Stimulated activated CD8-positive, alpha-beta memory T cell treated with anti-CD3 and anti-CD28 coated beads, Interleukin-4, amount 100 ng/mL, for 24 hours (primary cell): Measurements from ENCODE around the gene LIMS2.

ENCODE experiments used
- DNase-seq: peaks from one replicate; pipeline ENCODE4 v3.0.0-alpha.2; 2020; ENCODE audit warnings: low read depth

The LIMS2 gene, protein sequence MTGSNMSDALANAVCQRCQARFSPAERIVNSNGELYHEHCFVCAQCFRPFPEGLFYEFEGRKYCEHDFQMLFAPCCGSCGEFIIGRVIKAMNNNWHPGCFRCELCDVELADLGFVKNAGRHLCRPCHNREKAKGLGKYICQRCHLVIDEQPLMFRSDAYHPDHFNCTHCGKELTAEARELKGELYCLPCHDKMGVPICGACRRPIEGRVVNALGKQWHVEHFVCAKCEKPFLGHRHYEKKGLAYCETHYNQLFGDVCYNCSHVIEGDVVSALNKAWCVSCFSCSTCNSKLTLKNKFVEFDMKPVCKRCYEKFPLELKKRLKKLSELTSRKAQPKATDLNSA

DNA sequence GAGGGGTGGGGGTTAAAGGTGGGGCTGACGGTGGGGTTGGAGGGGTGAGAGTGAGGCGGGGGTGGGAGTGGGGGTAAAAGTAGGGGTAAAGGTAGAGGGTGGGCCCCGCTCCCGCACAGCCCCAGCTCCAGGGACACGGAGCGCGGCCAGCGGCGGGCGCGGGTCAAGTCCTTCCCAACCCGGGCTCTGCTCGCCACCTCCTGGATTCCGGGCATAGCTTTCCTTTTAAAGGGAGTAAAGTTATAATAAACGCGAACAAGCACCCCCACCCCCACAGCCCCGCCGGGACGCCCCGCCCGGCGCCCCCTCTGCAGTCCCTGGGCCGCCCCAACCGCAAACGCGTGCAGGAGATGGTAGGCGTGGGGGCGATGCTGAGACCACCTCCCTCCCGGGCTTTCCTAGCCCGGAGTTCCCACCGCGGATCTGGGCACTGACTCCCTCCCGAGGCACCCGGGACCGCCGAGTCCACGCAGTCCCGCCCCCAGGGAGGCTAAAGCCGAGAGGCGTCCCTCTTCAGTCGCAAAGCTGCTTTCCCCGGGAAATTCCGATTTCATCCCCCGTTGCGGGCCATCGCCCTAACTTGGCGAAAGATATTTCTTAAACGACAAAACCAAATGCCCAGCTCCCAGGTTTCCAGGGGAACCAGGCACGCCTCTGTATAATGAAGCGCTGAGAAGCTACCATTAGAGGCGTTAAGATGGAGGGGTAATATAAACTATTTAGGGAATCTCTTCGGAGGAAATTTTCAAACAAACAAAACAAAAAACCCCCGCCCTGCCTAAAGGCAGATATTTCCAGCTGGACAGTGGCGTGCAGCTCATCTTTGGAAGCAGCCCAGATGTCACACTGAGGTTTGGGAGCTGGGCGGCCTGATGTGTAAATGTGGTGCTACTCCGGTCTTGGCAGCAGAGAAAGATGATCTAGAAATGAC lies at the start of gene LIMS2:
LIMS2 (minus strand) TSS at position 200 of the 931 bp plus-strand sequence. CDS start 506 bp downstream, outside the sequence.
- no peak for DNase-seq

DNA sequence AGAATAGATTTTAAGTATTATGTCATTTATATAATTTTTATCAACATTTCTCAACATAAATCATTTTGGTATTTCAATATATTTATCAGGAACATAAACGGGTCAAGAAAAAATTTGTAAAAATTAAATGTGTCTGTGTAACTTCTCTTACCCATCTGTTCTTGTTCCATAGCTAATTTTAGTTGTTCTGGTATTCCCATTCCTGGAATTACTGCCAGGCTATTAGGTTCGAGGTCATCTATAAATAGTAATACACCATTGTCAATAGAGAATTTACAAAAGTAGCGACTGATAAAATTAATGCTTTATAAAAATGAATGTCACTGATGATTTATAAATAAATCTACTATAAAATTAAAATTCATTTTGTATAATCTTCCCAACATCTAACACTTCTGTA lies 47.5 kb upstream of the LIMS2 start:
- DNase-seq, result no peak

DNA sequence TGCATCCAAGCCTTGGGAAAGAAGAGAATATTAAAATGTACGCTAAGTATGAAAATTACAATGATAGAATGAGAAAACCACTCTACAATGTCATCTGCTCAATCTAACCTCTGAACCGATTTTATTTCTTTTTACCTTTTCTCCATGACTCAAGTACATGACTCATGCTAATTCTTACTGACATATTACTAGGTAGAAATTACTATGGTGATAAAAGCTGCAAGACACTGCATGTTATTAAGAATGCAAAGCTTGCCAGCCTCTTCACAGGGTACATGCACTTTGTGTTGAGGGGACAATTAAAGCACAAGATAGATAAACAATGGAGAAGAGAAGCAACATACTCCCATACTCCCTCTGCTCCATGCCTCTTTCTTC lies 46.6 kb upstream of the LIMS2 start:
- no peak for DNase-seq

DNA sequence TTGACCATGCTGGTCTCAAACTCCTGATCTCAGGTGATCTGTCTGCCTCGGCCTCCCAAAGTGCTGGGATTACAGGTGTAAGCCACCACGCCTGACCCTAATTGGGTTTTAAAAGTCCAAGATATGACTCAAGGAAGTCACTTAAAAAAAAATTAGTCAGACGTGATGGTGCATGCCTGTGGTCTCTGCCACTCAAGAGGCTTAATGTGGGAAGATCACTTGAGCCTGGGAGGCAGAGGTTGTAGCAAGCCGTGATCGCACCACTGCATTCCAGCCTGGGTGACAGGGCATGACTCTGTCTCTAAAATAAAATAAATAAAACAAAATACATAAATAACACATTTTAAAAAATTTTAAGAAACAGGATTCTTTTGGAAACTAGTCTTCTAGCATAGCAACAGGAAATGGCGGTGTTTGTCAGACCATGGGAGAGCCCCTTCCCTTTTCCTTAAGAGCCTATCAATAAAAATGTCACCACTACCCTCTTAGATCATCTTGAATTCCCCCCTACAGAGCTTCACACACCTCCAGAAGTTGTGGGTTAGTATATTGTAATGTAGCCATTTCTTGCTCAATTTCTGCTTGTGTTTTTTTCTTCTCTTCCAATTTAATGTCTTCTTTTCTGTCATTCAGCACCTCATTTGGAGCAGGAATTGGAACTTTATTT lies 46.1 kb upstream of the LIMS2 start:
- no peak for DNase-seq

DNA sequence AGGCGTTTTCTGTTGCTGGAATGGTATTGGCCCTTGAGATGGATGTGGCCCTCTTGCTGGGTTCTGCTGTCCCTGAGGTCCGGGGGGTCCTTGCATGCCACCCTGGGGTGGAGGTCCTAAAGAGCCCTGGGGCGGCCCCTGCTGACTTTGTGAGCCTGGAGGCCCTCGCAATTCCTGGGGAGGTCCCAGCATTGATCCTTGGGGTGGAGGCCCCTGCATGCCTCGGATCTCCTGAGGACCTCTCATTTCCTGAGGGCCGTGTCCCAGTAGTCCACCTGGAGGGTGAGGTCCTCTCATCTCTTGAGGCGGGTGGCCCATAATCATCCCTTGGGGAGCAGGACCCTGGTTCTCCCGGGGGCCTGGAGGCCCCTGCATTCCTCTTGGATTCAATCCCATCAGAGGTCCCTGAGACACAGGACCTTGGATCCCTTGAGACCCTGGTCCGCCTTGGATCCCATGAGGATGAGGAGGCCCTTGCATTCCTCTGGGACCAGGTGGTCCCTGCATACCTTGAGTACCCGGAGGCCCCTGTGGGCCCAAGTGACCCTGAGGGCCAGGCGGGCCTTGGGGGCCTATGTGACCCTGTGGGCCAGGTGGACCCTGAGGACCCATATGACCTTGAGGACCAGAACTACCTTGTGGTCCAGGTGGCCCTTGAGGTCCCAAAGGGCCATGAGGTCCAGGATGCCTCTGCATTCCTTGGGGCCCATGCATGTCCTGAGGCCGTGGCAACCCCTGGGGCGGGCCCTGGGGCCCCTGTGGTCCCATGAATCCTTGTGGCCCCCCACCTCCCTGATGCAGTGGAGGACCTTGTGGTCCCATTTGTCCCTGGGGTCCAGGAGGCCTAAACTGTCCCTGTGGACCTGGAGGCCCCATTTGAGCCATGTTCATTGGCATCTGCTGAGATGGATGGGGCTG lies 44.2 kb upstream of the LIMS2 start:
- DNase-seq, result no peak

DNA sequence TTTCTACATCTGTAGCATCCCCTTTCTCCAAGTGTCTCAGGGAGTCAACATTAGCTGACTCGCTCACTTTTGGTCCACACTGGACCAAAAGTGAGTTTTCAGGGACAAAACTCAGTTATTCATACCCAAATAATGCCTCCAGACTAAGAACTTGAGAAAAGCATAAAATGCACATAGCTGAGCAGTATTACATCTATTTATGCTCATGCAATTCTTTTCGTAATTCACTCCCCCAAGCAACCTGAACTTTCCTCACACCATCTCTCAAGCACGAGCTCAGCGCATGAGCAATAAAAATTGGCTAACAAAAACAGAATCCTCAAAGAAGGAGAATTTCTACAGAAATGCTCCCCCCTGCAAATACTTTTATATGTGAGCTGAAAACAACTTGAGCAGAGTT lies 42.9 kb upstream of the LIMS2 start:
- no peak for DNase-seq

DNA sequence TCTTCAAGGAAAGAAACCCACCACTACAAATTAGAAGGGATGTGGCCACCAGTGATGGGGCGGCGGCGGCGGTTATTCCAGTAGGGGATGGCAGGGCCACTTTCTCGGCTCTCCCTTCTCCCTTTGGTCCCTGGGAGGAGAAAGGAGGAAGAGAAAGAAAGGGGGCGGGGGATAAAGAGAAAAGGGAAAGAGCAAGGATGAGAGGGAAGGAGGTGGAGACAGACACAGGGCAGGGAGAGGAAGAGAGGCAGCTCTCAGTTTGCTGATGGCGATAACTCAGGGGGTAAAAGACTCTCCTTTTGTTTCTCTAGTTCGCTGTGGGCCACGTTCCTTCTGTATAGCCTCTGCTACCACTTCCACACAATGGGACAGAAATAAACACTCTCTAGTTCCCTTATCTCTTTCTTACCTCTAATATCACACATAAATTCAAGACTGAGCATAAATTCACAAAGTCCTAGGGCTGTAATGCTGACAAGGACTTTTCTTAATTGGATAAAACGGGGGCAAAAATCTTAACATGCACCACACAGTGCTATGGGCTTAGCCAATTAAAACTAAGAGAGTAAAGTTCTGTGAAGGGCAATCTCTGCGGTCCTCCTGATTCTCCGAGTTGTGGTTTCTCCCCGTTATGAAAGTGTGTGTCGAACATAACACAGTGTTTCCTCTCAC lies 40.6 kb upstream of the LIMS2 start:
- no peak for DNase-seq

DNA sequence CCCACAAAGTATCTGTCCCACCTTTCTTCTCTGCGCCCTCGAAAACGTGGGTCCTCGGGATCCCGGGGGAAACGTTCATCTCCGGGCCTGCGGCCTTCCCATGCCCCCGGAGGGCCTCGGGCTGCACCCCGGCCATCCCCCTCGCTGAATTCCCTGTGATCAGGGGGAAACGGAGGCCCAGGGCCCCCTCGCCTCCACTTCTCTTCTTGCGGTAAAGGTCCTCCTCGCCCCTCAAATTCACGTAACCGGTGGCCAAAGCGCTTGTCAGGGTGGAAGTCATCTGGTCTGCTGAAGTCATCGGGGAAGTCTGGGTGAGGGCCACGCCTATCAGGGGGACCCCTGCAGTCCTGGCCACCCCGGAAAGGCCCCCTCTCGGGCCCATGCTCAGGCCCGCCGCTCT lies 38.2 kb upstream of the LIMS2 start:
- DNase-seq, result no peak

DNA sequence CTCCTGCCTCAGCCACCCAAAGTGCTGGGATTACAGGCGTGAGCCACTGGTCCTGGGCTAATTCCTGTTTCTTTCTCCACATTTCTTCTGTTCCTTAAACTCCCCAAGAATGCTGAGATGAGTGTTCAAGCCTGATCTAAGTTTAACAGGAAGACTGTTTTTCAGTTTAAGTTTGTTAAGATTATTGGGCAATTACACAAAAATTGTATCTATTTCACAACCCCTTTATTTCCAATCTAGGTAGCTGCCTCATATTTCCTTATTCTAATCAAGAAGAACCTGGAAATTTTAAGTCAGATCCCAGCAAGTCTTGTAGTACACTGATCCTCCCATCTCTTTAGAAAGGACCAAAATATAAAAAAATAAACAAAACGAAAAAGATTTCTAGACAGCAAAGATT lies 37.7 kb upstream of the LIMS2 start:
- no peak for DNase-seq

DNA sequence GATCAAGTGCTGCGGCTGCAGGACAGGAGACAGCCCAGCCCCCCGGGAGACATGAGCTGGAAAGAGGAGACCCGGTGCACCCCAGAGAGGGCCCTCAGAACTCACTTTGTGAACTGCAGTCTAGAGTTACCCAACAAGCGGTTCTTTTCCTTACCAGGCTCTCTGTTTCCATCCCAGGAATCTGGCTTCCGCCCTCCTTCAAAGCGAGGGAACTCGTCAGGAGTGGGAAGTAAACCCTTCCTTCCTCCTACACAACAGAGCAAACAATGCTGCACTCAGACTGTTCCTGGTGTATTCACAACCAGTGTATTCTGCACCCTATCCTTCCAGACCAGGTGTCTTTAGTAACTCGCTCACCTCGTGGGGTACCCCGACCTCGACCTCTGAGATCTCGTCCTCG lies 34.0 kb upstream of the LIMS2 start:
- no peak for DNase-seq

DNA sequence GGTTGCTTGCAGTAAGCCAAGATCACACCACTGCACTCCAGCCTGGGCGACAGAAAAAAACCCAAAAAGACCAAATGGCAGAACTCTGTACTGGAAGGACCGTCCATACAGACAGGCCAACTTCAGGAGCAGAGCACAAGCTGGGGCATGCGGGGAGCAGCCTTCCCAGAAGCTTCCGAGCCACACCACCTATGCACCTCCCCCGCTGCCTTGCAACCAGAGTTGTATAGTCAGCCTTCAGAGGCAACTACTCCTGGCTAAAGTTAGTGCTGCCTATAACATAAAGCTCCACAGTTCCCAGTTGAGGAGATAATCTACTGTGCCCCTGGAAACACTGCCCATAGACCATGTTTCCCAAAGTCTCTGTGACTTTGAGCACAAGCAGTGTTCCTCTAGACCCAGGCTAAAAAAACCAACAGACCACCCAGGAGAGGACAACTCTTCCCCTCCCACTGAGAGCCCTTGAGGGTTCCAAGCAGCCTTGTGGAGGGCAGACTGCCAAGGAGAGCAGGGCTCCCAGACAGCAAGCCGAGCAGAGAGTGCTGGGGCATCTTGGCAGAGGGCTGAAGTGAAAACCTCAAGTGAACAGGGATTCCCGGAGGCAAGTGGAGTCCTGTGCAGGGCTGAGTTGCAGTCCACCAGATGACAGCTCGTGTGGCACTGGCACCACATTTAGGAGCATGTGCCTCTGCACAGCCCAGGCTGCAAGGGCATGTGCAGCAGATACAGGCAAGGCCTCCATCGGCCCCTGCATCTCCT lies 32.7 kb upstream of the LIMS2 start:
- DNase-seq, result no peak

DNA sequence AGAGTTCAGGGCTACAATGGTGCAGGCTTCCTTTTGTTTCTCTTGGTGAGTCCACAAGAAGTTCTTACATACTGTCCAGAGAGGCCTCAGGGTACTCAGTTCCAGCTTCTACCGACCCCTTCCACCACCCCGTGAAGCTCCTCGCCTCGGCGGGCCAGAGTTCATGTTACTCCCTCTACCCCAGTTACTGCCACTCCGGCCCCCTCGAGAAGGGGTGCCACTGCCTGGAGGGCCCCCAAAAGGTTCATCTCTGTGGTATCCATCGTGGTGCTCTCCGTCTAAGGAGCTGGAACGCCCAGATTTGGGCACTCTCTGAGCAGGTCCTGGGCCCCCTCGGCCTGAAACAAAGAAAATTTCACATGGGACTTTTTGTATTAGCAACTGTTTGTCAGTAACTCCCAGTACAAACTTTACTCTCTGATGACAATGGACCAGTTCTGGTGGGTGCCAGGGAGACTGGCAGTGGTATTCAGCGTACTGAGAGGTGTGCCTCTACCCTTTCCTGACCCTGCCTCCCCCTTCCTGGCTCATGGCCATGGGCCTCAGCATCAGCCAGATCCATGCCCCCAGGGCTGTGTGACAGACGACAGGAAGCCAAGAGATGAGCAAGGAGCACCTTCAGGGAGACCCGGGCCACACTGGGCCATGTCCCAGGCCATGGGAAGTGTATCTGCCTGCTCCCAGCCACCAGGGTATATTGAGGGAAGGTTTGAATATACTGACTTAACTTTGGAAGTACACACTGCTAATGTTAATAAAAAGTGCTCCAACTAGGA lies 31.1 kb upstream of the LIMS2 start:
- no peak for DNase-seq

DNA sequence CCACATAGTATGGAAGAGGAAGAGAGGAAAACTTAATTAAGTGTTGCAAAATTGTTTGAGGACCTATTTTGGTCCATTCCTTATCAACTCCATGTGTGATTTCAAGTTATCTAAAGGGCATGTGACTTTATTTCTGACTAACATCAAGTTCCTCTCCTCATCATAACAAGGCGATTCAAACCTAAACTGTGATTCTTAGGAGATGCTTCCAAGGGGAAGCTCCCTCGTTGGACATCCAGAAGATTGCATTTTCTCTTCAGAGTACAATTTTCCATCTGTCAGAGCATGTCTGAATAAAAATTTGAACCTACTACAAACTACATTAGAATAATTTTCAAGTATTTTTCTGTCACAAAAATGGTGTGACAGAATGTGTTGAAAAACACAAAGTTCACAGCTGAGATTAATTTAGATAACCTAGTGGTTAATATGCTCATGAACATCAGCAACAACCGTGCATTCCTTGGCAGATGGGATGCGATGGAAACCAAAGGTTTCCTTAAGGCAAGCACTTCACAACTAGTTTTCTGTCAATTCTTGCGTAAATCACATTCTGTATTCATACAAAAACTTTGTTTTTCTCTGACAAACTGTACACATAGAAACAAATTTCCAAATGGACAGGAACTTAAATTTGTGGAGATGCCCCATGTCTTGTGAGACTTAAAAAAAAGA lies 30.2 kb upstream of the LIMS2 start:
- no peak for DNase-seq

DNA sequence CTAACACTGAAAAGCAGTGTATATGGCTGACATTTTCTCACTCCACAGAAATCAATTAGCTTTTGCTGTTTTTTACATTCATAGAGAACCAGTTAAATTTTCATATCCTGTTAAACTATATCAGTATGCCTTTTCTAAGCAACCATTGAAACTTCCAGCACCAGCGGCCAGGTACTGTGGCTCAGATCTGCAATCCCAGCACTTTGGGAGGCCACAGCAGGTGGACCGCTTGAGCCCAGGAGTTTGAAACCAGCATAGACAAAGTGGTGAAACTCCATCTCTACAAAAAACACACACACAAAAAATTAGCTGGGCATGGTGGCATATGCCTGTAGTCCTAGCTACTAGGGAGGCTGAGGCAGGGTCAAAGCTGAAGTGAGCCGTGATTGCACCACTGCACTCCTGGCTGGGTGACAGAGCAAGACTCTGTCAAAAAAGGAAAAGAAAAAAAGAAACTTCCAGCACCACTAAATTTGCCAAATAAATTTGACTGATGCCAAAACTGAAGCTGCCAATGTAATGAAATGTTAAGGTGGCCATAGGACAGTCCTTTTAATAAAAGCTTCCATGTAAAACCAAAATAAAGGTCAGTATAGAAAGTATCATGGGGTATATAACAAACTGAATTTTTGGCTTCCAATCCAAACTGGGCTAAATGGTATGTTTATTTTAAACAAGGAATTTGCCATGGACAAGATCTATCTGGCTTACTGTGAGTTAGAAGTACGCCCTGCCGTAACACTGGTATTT lies 29.5 kb upstream of the LIMS2 start:
- DNase-seq, result no peak

DNA sequence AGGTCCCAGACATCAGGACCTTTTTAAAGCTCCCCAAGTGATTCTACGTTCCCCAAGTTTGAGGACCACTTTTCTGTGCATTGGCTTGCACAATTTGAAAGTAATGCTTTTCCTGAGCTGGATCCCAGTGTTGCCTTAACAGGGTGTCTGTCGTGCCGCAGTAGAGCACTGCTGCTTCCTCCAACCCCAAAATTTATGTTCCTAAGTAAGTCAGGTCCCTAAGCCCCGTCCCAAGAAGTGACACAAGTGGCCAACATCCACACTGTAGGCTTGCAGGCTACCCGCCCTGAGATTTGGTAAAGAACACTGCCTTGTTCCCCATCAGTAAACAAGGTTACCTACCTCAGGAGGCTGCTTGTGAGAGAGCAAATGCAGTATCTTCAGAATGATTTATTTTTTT lies 28.0 kb upstream of the LIMS2 start:
- no peak for DNase-seq

DNA sequence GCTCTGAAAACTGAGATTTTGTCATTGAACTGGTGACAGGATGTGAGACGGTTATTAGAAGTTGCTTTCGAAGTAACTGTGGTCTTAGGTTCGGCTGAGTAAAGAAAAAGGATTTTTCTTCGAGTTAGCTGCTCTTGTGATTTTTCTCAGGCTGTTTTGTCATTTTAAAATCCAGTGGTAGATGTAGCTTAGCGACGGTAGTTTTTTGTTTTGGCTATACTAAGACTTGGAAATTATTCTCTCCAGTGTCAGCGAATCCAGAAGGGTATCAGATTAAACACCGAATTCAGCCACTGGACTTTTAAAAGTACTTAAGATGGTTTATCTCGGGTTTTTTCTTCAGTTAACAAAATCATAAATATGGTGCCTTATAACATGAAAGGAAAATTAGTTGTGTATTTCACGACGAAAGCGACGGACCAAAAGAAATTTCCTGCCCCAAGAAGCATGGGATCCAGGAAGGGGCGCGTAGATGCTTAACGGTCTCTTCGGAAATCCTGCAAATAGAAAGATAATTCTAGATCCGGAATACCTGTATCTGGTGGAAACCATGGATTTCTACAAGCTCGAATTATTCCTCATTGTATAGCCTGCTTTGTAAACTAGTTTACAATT lies 27.2 kb upstream of the LIMS2 start:
- no peak for DNase-seq

DNA sequence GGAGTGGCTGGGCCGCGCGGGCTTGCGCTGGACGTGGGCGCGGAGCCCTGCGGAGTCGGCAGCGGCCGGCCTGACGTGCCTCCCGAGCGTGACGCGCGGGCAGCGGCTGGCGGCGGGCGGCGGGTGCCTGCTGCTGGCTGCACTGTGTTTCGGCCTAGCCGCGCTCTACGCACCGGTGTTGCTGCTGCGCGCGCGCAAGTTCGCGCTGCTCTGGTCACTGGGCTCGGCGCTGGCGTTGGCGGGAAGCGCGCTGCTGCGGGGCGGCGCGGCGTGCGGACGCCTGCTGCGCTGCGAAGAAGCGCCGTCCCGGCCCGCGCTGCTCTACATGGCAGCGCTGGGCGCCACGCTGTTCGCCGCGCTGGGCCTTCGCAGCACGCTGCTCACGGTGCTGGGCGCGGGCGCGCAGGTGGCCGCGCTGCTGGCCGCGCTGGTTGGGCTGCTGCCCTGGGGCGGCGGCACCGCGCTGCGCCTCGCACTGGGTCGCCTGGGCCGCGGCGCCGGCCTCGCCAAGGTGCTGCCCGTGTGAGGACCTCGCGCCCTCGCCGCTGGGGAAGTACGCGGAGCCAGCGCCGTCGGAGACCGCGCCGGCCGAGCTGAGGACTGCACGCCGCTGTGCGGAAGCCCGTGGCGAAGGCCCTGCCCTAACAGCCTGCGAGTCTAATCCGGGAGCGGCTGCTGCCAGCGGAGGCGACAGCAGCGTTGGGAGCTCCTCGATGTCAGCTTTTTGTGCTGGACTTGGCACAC lies 26.5 kb upstream of the LIMS2 start:
- DNase-seq, result peak; percentile 63
